H1 (cell line): ENCODE data around the gene CDH15. TPM values are rescaled to one million over a fixed set of nuclear protein-coding genes. Genes with fewer than 3 reads are reported as not detected.
A peak's percentile ranks its signal among the peaks of the same experiment; 100 is the strongest.

ENCODE experiments used
- CTCF ChIA-PET: fragments of 300-600 bp; sonication (Branson Sonifier 250); formaldehyde crosslinking; loops from one replicate; lab custom pipeline; 2021; ENCODE audit not compliant: partially characterized antibody; lab: Charles Lee
- POLR2A ChIA-PET: fragments of 300-600 bp; sonication (Branson Sonifier 250); formaldehyde crosslinking; loops from one replicate; lab custom pipeline; 2021; ENCODE audit warnings: inconsistent platforms; ENCODE audit not compliant: partially characterized antibody; lab: Charles Lee
- DNase-seq, 2 experiments: peaks; one replicate each; pipeline versions ENCODE4 v3.0.0 to v3.0.0-alpha.2; 2010 to 2022; ENCODE audit warnings: low spot score in 2 of 2, low read depth in 1 of 2, mixed read lengths in 1 of 2
- FAIRE-seq: peaks from 2 replicates; lab custom pipeline; 2011; peaks lifted over from hg19 to GRCh38; lab: Jason Lieb, UNC
- H2AFZ ChIP-seq: 2 replicates; pipeline ENCODE4 v1.8.1; 2012; ENCODE audit warnings: low read length, inconsistent platforms
- H2AK5ac ChIP-seq: 2 replicates; pipeline ENCODE4 v1.6.1; 2013; ENCODE audit warnings: low read depth, low read length
- H2BK120ac ChIP-seq: replicated peaks from 2 replicates; pipeline ENCODE3; 2013; ENCODE audit warnings: low read depth, low read length, inconsistent platforms
- H2BK12ac ChIP-seq: 2 replicates; pipeline ENCODE4 v1.6.1; 2013; ENCODE audit warnings: low read depth, low read length
- H2BK15ac ChIP-seq: 2 replicates; pipeline ENCODE4 v1.6.1; 2013; ENCODE audit warnings: low read length
- H2BK20ac ChIP-seq: 2 replicates; pipeline ENCODE4 v1.6.1; 2013; ENCODE audit warnings: low read length
- H2BK5ac ChIP-seq: 2 replicates; pipeline ENCODE4 v1.6.1; 2013; ENCODE audit warnings: low read depth, low read length
- H3K14ac ChIP-seq: 2 replicates; pipeline ENCODE4 v1.6.1; 2013; ENCODE audit warnings: inconsistent platforms; ENCODE audit not compliant: insufficient read length
- H3K18ac ChIP-seq: 2 replicates; pipeline ENCODE4 v1.6.1; 2013; ENCODE audit warnings: low read length; ENCODE audit errors: extremely low read depth
- H3K23ac ChIP-seq: 2 replicates; pipeline ENCODE4 v1.6.1; 2013; ENCODE audit warnings: inconsistent platforms; ENCODE audit not compliant: insufficient read length
- H3K23me2 ChIP-seq: 2 replicates; pipeline ENCODE4 v1.6.1; 2013; ENCODE audit warnings: low read depth, low read length
- H3K27ac ChIP-seq: 2 replicates; pipeline ENCODE4 v1.6.1; 2011; ENCODE audit warnings: low read depth, low read length, inconsistent platforms
- H3K27me3 ChIP-seq, 4 experiments: replicated peaks in 1 of 4; 1 replicate in 1 of 4; 2 replicates in 3 of 4; pipeline versions ENCODE4 v1.6.1 to v1.8.1; 2011 to 2013; ENCODE audit warnings: low read length in 3 of 4, mild to moderate bottlenecking in 3 of 4, inconsistent platforms in 2 of 4, mixed read lengths in 2 of 4, moderate library complexity in 1 of 4; ENCODE audit not compliant: control insufficient read depth in 3 of 4, insufficient read depth in 3 of 4; ENCODE audit errors: extremely low read depth in 1 of 4
- H3K36me3 ChIP-seq, 4 experiments: 2 replicates each; pipeline versions ENCODE4 v1.6.1 to v1.8.1; 2011 to 2013; ENCODE audit warnings: mild to moderate bottlenecking in 4 of 4, low read length in 3 of 4, moderate library complexity in 2 of 4, control low read depth in 1 of 4, inconsistent platforms in 1 of 4; ENCODE audit not compliant: insufficient read depth in 4 of 4, control insufficient read depth in 2 of 4
- H3K4ac ChIP-seq: replicated peaks from 2 replicates; pipeline ENCODE3; 2013; ENCODE audit warnings: low read length, low read depth, mixed read lengths, inconsistent platforms; ENCODE audit not compliant: insufficient read length
- H3K4me1 ChIP-seq, 4 experiments: replicated peaks in 1 of 4; 1 replicate in 1 of 4; 2 replicates in 3 of 4; pipeline versions ENCODE4 v1.6.1 to v1.8.1; 2011 to 2013; ENCODE audit warnings: low read length in 3 of 4, inconsistent platforms in 2 of 4, mixed read lengths in 1 of 4; ENCODE audit not compliant: insufficient read depth in 4 of 4, control insufficient read depth in 3 of 4
- H3K4me2 ChIP-seq, 2 experiments: 2 replicates each; pipeline versions ENCODE4 v1.6.1 to v1.8.1; 2011 to 2013; ENCODE audit warnings: low read depth in 2 of 2, low read length in 2 of 2, control low read depth in 1 of 2, inconsistent platforms in 1 of 2, mild to moderate bottlenecking in 1 of 2; ENCODE audit not compliant: insufficient read depth in 1 of 2
- H3K4me3 ChIP-seq, 4 experiments: fragments of 200-600, 300-600 bp in 1 of 4; sonication (generic), shearing (Covaris generic), sonication (Bioruptor Twin) in 1 of 4; 2 replicates each; pipeline versions ENCODE4 v1.5.1 to v1.8.1; 2011 to 2016; ENCODE audit warnings: low read length in 4 of 4, low read depth in 3 of 4, control low read depth in 2 of 4, inconsistent platforms in 2 of 4, mild to moderate bottlenecking in 2 of 4, mixed read lengths in 1 of 4, moderate library complexity in 1 of 4; ENCODE audit not compliant: insufficient read depth in 2 of 4; ENCODE audit errors: extremely low read depth in 1 of 4
- H3K56ac ChIP-seq: replicated peaks from 2 replicates; pipeline ENCODE3; 2013; ENCODE audit warnings: low read depth, mild to moderate bottlenecking, mixed read lengths, low read length, inconsistent platforms; ENCODE audit not compliant: insufficient read length
- H3K79me1 ChIP-seq: 2 replicates; pipeline ENCODE4 v1.6.1; 2013; ENCODE audit warnings: low read depth, low read length, control low read depth
- H3K79me2 ChIP-seq, 2 experiments: 2 replicates each; pipeline versions ENCODE4 v1.6.1 to v1.8.1; 2012 to 2013; ENCODE audit warnings: low read length in 2 of 2, mild to moderate bottlenecking in 2 of 2, inconsistent platforms in 1 of 2; ENCODE audit not compliant: insufficient read depth in 2 of 2, control insufficient read depth in 1 of 2
- H3K9ac ChIP-seq, 4 experiments: replicated peaks in 1 of 4; 1 replicate in 1 of 4; 2 replicates in 3 of 4; pipeline versions ENCODE4 v1.6.1 to v1.8.1; 2011 to 2013; ENCODE audit warnings: low read depth in 3 of 4, low read length in 3 of 4, control low read depth in 2 of 4, mild to moderate bottlenecking in 2 of 4, moderate library complexity in 2 of 4, inconsistent platforms in 1 of 4; ENCODE audit errors: extremely low read depth in 1 of 4
- H3K9me3 ChIP-seq, 2 experiments: 2 replicates each; pipeline versions ENCODE4 v1.6.1 to v1.8.1; 2012 to 2013; ENCODE audit warnings: mild to moderate bottlenecking in 2 of 2, moderate library complexity in 2 of 2, control low read depth in 1 of 2, inconsistent platforms in 1 of 2, low read depth in 1 of 2, low read length in 1 of 2, mixed read lengths in 1 of 2; ENCODE audit not compliant: insufficient read depth in 2 of 2
- H4K20me1 ChIP-seq, 2 experiments: replicated peaks in 1 of 2; 2 replicates each; pipeline versions ENCODE3 to v1.8.1; 2011 to 2013; ENCODE audit warnings: inconsistent platforms in 2 of 2, low read length in 2 of 2, mild to moderate bottlenecking in 1 of 2; ENCODE audit not compliant: insufficient read depth in 2 of 2, control insufficient read depth in 1 of 2
- H4K5ac ChIP-seq: 2 replicates; pipeline ENCODE4 v1.6.1; 2013; ENCODE audit warnings: low read length, low read depth, mixed read lengths, inconsistent platforms; ENCODE audit not compliant: insufficient read length
- H4K8ac ChIP-seq: 2 replicates; pipeline ENCODE4 v1.8.0; 2013; ENCODE audit warnings: mild to moderate bottlenecking, moderate library complexity, low read length, inconsistent platforms; ENCODE audit not compliant: insufficient read depth; ENCODE audit errors: extremely low read depth
- H4K91ac ChIP-seq: replicated peaks from 2 replicates; pipeline ENCODE3; 2013; ENCODE audit warnings: low read length, mixed read lengths, inconsistent platforms; ENCODE audit not compliant: insufficient read length
- CHD1 ChIP-seq: IDR thresholded peaks from 2 replicates; pipeline ENCODE4 v1.6.1; 2012; ENCODE audit warnings: low read depth, low read length, improper control_type of control experiment
- CHD2 ChIP-seq: IDR thresholded peaks from 2 replicates; pipeline ENCODE4 v1.6.1; 2012; ENCODE audit warnings: low read length, improper control_type of control experiment
- EGR1 ChIP-seq: IDR thresholded peaks from 2 replicates; pipeline ENCODE4 v1.6.1; 2011; ENCODE audit warnings: low read depth, low read length, borderline replicate concordance
- RAD21 ChIP-seq, 2 experiments: IDR thresholded peaks in 1 of 2; conservative IDR thresholded peaks in 1 of 2; 2 replicates each; pipeline ENCODE4 v1.6.1; 2011; ENCODE audit warnings: low read depth in 2 of 2, low read length in 2 of 2, improper control_type of control experiment in 1 of 2, inconsistent platforms in 1 of 2, mild to moderate bottlenecking in 1 of 2, moderate library complexity in 1 of 2
- RBBP5 ChIP-seq: IDR thresholded peaks from 2 replicates; pipeline ENCODE4 v1.7.1; 2012; ENCODE audit warnings: low read depth, mild to moderate bottlenecking, inconsistent platforms, low read length, moderate library complexity, borderline replicate concordance
- SAP30 ChIP-seq: fragments of 300-600 bp; sonication (generic); IDR thresholded peaks from 2 replicates; pipeline ENCODE4 v1.7.1; 2012; ENCODE audit warnings: low read length, moderate library complexity, mild to moderate bottlenecking, inconsistent platforms; ENCODE audit not compliant: insufficient read depth, insufficient replicate concordance
- SP4 ChIP-seq: IDR thresholded peaks from 2 replicates; pipeline ENCODE4 v1.6.1; 2012; ENCODE audit warnings: low read length, inconsistent platforms
- YY1 ChIP-seq: IDR thresholded peaks from 2 replicates; pipeline ENCODE4 v1.6.1; 2011; ENCODE audit warnings: low read depth, mild to moderate bottlenecking, low read length
- ZNF274 ChIP-seq: IDR thresholded peaks from 2 replicates; pipeline ENCODE4 v1.7.0; 2012; ENCODE audit warnings: low read length, borderline replicate concordance; ENCODE audit errors: extremely low read depth
- WGBS, 2 experiments: shearing (Covaris generic) in 1 of 2; methylation state at CpG; one replicate each; pipeline versions ENCODE4 v1.1.6 to v1.1.7; 2013 to 2015; ENCODE audit warnings: low lambda C conversion rate in 2 of 2, mixed read lengths in 2 of 2, inconsistent platforms in 1 of 2, low coverage in 1 of 2, missing lambda C conversion rate in 1 of 2; ENCODE audit not compliant: insufficient replicate concordance in 2 of 2, insufficient coverage in 1 of 2, insufficient read length in 1 of 2; ENCODE audit errors: extremely low coverage in 1 of 2, missing lambda C conversion rate in 1 of 2; 5-methylcytosine and 5-hydroxymethylcytosine counted together
- polyA plus RNA-seq, 7 experiments: library from polyadenylated mRNA; depleted of rRNA in 3 of 7; stranded (reverse) in 5 of 7; unstranded in 2 of 7; fragments of >200 nt in 5 of 7; fragments of 200-250 nt in 2 of 7; gene quantifications; 1 replicate in 5 of 7; 2 replicates in 1 of 7; 4 replicates in 1 of 7; pipeline versions ENCODE4 v1.2.1 to v1.2.3, GENCODE V29; 2011 to 2013; ENCODE audit warnings: missing spikeins in 2 of 7, mixed read lengths in 2 of 7
- total RNA-seq: library from RNA; stranded (reverse); fragmentation: NEBNext Ultra II Directional; extraction: Animal tissue kit (Norgen Biotek cat#: 25700); gene quantifications from 2 replicates; pipeline ENCODE4 v1.2.1, GENCODE V29; 2021
- TF ChIP-seq, protein P1 (sequence below): IDR thresholded peaks from 2 replicates; pipeline ENCODE4 v1.6.1; 2012; ENCODE audit warnings: inconsistent platforms
- TF ChIP-seq, protein P2 (sequence below): IDR thresholded peaks from 2 replicates; pipeline ENCODE4 v1.6.1; 2012; ENCODE audit warnings: inconsistent platforms

Gene CDH15
- total and polyA plus RNA-seq, 2 of the 8 experiments (the other 6 are each of a cell fraction or from before 2014, with no cell fraction given), result 0.50 to 0.82 TPM

DNA sequence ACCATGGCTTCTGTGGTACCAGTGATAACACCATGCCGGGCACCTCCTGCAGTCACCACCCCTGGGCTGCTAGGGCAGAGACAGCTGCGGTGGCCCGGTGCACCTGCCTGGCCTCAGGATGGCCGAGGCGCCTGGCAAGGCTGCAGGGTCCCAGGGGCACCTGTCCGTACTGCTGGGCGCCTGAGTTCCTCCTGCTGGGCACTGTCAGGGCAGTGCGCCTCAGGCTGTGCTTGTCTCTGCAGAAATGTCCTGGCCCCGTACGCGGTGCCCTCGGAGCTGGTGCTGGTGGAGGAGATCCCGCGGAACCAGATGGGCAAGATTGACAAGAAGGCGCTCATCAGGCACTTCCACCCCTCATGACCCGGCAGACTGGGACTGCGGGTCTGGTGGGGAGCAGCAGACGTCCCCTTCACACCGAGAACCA lies 17.7 kb upstream of the CDH15 start:
- Histone ChIP-seq H4K8ac (no peak overlapping the region), H4K91ac (no peak overlapping the region), H2BK120ac (no peak overlapping the region), H3K4me3 (no peak overlapping the region), H3K9ac (no peak overlapping the region), H2BK20ac (no peak overlapping the region), H4K5ac (no peak overlapping the region), H3K14ac (no peak overlapping the region), H3K79me2 (no peaks in the 10 kb centered on the region), H4K20me1 (peaks cover 0 to 4% of the 10 kb centered on the region in 2 experiments), H3K27me3 (peaks cover 0 to 6% (median 1%) of the 10 kb centered on the region in 4 experiments; a peak in 2 of 7 replicates), H3K9me3 (peaks cover 12 to 15% of the 10 kb centered on the region in 2 experiments), H3K4me1 (no peaks in the 10 kb centered on the region), H3K56ac (no peak overlapping the region), H3K36me3 (peaks cover 0 to 3% (median 0%) of the 10 kb centered on the region in 4 experiments; a peak in 3 of 8 replicates), H2BK15ac (no peak overlapping the region), H3K79me1 (no peaks in the 10 kb centered on the region), H2BK12ac (no peak overlapping the region), H3K18ac (no peak overlapping the region), H3K27ac (no peak overlapping the region), H2AFZ (no peak overlapping the region), H3K4ac (peak overlapping the region; percentile 78), H3K4me2 (no peak overlapping the region), H3K23me2 (no peaks in the 10 kb centered on the region; the same call in 1 of the 2 replicates), H3K23ac (no peak overlapping the region), H2BK5ac (no peak overlapping the region), H2AK5ac (no peak overlapping the region)
- 93% methylated on average over 19 of the region's 19 CpGs; no CpG with 5 or more reads in 1 of the 2 experiments for WGBS, 2 experiments
- ChIA-PET POLR2A (interaction anchor here (0.6 to 2.4 kb wide), 5 partner anchors 8 to 388 kb away, joined by 3 to 7 read pairs (median 4); partner anchors contain the start of gene ACSF3), CTCF (interaction anchor here (0.6 kb wide), 1 partner anchor 11 kb away, joined by 3 read pairs; no protein-coding TSS in a partner anchor)
- TF ChIP-seq CHD1, result no peak
- TF ChIP-seq SP4, result no peak
- TF ChIP-seq EGR1, result no peak
- TF ChIP-seq, protein P1, sequence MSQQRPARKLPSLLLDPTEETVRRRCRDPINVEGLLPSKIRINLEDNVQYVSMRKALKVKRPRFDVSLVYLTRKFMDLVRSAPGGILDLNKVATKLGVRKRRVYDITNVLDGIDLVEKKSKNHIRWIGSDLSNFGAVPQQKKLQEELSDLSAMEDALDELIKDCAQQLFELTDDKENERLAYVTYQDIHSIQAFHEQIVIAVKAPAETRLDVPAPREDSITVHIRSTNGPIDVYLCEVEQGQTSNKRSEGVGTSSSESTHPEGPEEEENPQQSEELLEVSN, result no peak
- no peak for TF ChIP-seq RBBP5
- TF ChIP-seq RAD21 (IDR thresholded peaks at IDR 0.05 in 1 of 2, conservative IDR thresholded peaks at IDR 0.05 in 1 of 2; ENCODE audit: low read depth in 2 of 2, low read length in 2 of 2), result no peak
- TF ChIP-seq ZNF274, result no peak
- no peak for TF ChIP-seq CHD2
- no peak for TF ChIP-seq YY1
- TF ChIP-seq SAP30, result no peak
- TF ChIP-seq, protein P2, sequence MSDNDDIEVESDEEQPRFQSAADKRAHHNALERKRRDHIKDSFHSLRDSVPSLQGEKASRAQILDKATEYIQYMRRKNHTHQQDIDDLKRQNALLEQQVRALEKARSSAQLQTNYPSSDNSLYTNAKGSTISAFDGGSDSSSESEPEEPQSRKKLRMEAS, result no peak
- FAIRE-seq (no peak), DNase-seq (no peak)
